GM12878 (cell line): ENCODE results near the gene SCAP. TPM values are rescaled to one million over a fixed set of nuclear protein-coding genes. Genes with fewer than 3 reads are reported as not detected.
A peak's percentile ranks its signal among the peaks of the same experiment; 100 is the strongest.

Source experiments
- ATF3 ChIP-seq: IDR thresholded peaks from 2 replicates; pipeline ENCODE4 v1.6.1; 2011; ENCODE audit warnings: low read depth, mild to moderate bottlenecking, low read length, moderate library complexity, borderline replicate concordance; ENCODE audit errors: extremely low read depth
- CBX3 ChIP-seq: fragments of 200-600 bp; sonication (generic); IDR thresholded peaks from 2 replicates; pipeline ENCODE4 v1.6.1; 2016; ENCODE audit warnings: low read depth, borderline replicate concordance
- CREB1 ChIP-seq: IDR thresholded peaks from 2 replicates; pipeline ENCODE4 v1.6.1; 2012; ENCODE audit warnings: low read depth, mild to moderate bottlenecking, inconsistent platforms
- CTCF ChIP-seq, 3 experiments: IDR thresholded peaks in 2 of 3; conservative IDR thresholded peaks in 1 of 3; 2 replicates each; pipeline ENCODE4 v1.5.1; 2011; ENCODE audit warnings: low read depth in 3 of 3, low read length in 3 of 3, mild to moderate bottlenecking in 3 of 3, control low read depth in 2 of 3, moderate library complexity in 2 of 3, inconsistent platforms in 1 of 3, mixed read lengths in 1 of 3; ENCODE audit not compliant: control insufficient read depth in 2 of 3, insufficient read depth in 1 of 3; ENCODE audit errors: extremely low read depth in 1 of 3
- HDAC2 ChIP-seq: fragments of 200-600 bp; sonication (generic); IDR thresholded peaks from 2 replicates; pipeline ENCODE4 v1.6.1; 2017
- HSF1 ChIP-seq: fragments of 150-350 bp; IDR thresholded peaks from 2 replicates; pipeline ENCODE4 v1.6.1; 2014; ENCODE audit warnings: mild to moderate bottlenecking, low read depth, low read length
- MYC ChIP-seq: IDR thresholded peaks from 2 replicates; pipeline ENCODE4 v1.6.1; 2011; ENCODE audit warnings: mild to moderate bottlenecking, low read length, moderate library complexity, inconsistent platforms; ENCODE audit not compliant: insufficient read depth, insufficient replicate concordance, insufficient read length, severe bottlenecking
- NFXL1 ChIP-seq: fragments of 450-650 bp; IDR thresholded peaks from 2 replicates; pipeline ENCODE4 v1.6.1; 2017; ENCODE audit warnings: antibody characterized with exemption, mild to moderate bottlenecking, borderline replicate concordance
- NR2C1 ChIP-seq: fragments of 450-650 bp; IDR thresholded peaks from 2 replicates; pipeline ENCODE4 v1.6.1; 2017; ENCODE audit warnings: antibody characterized with exemption, mild to moderate bottlenecking, moderate library complexity
- PAX8 ChIP-seq: fragments of 450-650 bp; IDR thresholded peaks from 2 replicates; pipeline ENCODE4 v1.6.1; 2017; ENCODE audit warnings: mild to moderate bottlenecking, moderate library complexity
- PBX3 ChIP-seq: IDR thresholded peaks from 2 replicates; pipeline ENCODE4 v1.6.1; 2011; ENCODE audit warnings: mild to moderate bottlenecking, low read depth, low read length, moderate library complexity; ENCODE audit not compliant: insufficient replicate concordance
- REST ChIP-seq: IDR thresholded peaks from 2 replicates; pipeline ENCODE4 v1.6.1; 2012; ENCODE audit warnings: mild to moderate bottlenecking, low read depth, low read length
- ZBED1 ChIP-seq: IDR thresholded peaks from 2 replicates; pipeline ENCODE4 v1.6.1; 2016; ENCODE audit warnings: borderline replicate concordance
- ZBTB4 ChIP-seq: fragments of 450-650 bp; formaldehyde crosslinking; IDR thresholded peaks from 2 replicates; pipeline ENCODE4 v1.4.0; 2022; ENCODE audit warnings: mild to moderate bottlenecking, moderate library complexity
- ZNF207 ChIP-seq: fragments of 450-650 bp; IDR thresholded peaks from 2 replicates; pipeline ENCODE4 v1.6.1; 2014; ENCODE audit warnings: antibody characterized with exemption, mild to moderate bottlenecking, borderline replicate concordance
- ZNF217 ChIP-seq: fragments of 450-650 bp; IDR thresholded peaks from 2 replicates; pipeline ENCODE4 v1.6.1; 2017; ENCODE audit warnings: antibody characterized with exemption, mild to moderate bottlenecking
- polyA plus RNA-seq, 11 experiments: library from polyadenylated mRNA; depleted of rRNA in 4 of 11; unstranded in 6 of 11; stranded (reverse) in 5 of 11; fragments of >200 nt; fragmentation: Nextera tagmentation in 4 of 11; fragmentation: Illumina TruSeq in 1 of 11; extraction: Ambion mirVana in 4 of 11; extraction: Trizol in 1 of 11; gene quantifications; 1 replicate in 1 of 11; 2 replicates in 10 of 11; pipeline versions ENCODE4 v1.2.1 to v1.2.3, GENCODE V29; 2011 to 2016; ENCODE audit warnings: inconsistent platforms in 2 of 11, missing spikeins in 2 of 11, low read depth in 1 of 11
- total RNA-seq, 4 experiments: library from RNA; depleted of rRNA in 3 of 4; stranded (reverse); fragments of >200 nt in 3 of 4; fragmentation: Illumina TruSeq in 1 of 4; extraction: Trizol in 1 of 4; gene quantifications; 2 replicates each; pipeline versions ENCODE4 v1.2.1 to v1.2.3, GENCODE V29; 2013 to 2021

The SCAP gene
- total and polyA plus RNA-seq, 10 of the 15 experiments (the other 5 are each of a cell fraction or from before 2014, with no cell fraction given) = 1.5 to 64.1 (median 27.9) TPM

GRCh38 chr3:47522082-47522987 lies 46.6 kb upstream of the SCAP start (continued):
- TF ChIP-seq CTCF (IDR thresholded peaks at IDR 0.05 in 2 of 3, conservative IDR thresholded peaks at IDR 0.05 in 1 of 3; ENCODE audit: control insufficient read depth in 2 of 3, extremely low read depth in 1 of 3, insufficient read depth in 1 of 3, low read depth in 3 of 3, low read length in 3 of 3) (peak; percentile 84 to 94 (median 85); a peak in 5 of 6 replicates), ZBED1 (no peak), PBX3 (no peak), REST (no peak), HDAC2 (no peak), ZNF217 (no peak), CREB1 (no peak; the same call in 1 of the 2 replicates), HSF1 (no peak), NR2C1 (no peak), ZNF207 (peak; percentile 72; the same call in 1 of the 2 replicates), NFXL1 (no peak), ATF3 (peak; percentile 31; the same call in 1 of the 2 replicates), ZBTB4 (CRISPR knock-in tag) (no peak), MYC (peak; percentile 56), PAX8 (no peak), CBX3 (no peak)
